GM23338 (cell line): ENCODE data around the gene ACOT13. TPM values are rescaled to one million over a fixed set of nuclear protein-coding genes. Genes with fewer than 3 reads are reported as not detected.

Source experiments
- ATAC-seq: fragments of 200-7000 bp; cut with Tn5 transposase; 3 replicates; pipeline ENCODE4 v1.9.1; 2020
- DNase-seq: peaks from one replicate; pipeline ENCODE4 v3.0.0-alpha.2; 2015; ENCODE audit warnings: low spot score
- H2AFZ ChIP-seq: fragments of 200-600 bp; sonication (generic); 2 replicates; pipeline ENCODE4 v1.8.0; 2016; ENCODE audit warnings: antibody characterized with exemption, mild to moderate bottlenecking, moderate library complexity
- H3F3A ChIP-seq: fragments of 200-600 bp; sonication (generic); replicated peaks from 2 replicates; pipeline ENCODE4 v1.8.0; 2017; ENCODE audit warnings: antibody characterized with exemption, mixed run types, low read depth
- H3K27ac ChIP-seq: fragments of 200-600 bp; sonication (generic); 2 replicates; pipeline ENCODE4 v1.6.1; 2016; ENCODE audit warnings: low read depth
- H3K27me3 ChIP-seq: fragments of 200-600 bp; sonication (generic); 2 replicates; pipeline ENCODE4 v1.8.0; 2016; ENCODE audit warnings: mild to moderate bottlenecking, mixed run types, moderate library complexity; ENCODE audit not compliant: insufficient read depth
- H3K36me3 ChIP-seq: fragments of 200-600 bp; sonication (generic); 2 replicates; pipeline ENCODE4 v1.8.0; 2016; ENCODE audit warnings: mild to moderate bottlenecking; ENCODE audit not compliant: insufficient read depth
- H3K4me1 ChIP-seq: fragments of 200-600 bp; sonication (generic); 2 replicates; pipeline ENCODE4 v1.8.0; 2016; ENCODE audit warnings: mild to moderate bottlenecking, moderate library complexity; ENCODE audit not compliant: insufficient read depth
- H3K4me2 ChIP-seq: fragments of 200-600 bp; sonication (generic); 2 replicates; pipeline ENCODE4 v1.7.1; 2017; ENCODE audit warnings: mixed run types
- H3K4me3 ChIP-seq: fragments of 200-600 bp; sonication (generic); 2 replicates; pipeline ENCODE4 v1.6.1; 2016; ENCODE audit warnings: mixed run types
- H3K79me2 ChIP-seq: fragments of 200-600 bp; sonication (generic); replicated peaks from 2 replicates; pipeline ENCODE4 v1.8.0; 2017; ENCODE audit warnings: mild to moderate bottlenecking; ENCODE audit not compliant: insufficient read depth
- H3K9me2 ChIP-seq: fragments of 200-600 bp; sonication (generic); 2 replicates; pipeline ENCODE4 v1.8.0; 2017; ENCODE audit not compliant: insufficient read depth
- H4K20me1 ChIP-seq: fragments of 200-600 bp; sonication (generic); replicated peaks from 2 replicates; pipeline ENCODE4 v1.8.0; 2017; ENCODE audit warnings: mild to moderate bottlenecking; ENCODE audit not compliant: insufficient read depth
- H3K27ac Mint-ChIP-seq: 2 replicates; pipeline ENCODE4 v1.8.0; 2020; ENCODE audit warnings: inconsistent platforms, mild to moderate bottlenecking, moderate library complexity, mixed read lengths
- H3K27me3 Mint-ChIP-seq: 3 replicates; pipeline ENCODE4 v1.8.0; 2022; ENCODE audit warnings: low read depth, mild to moderate bottlenecking, moderate library complexity, mixed read lengths, inconsistent platforms; ENCODE audit not compliant: insufficient read depth, poor library complexity
- H3K36me3 Mint-ChIP-seq: 3 replicates; pipeline ENCODE4 v1.8.0; 2021; ENCODE audit warnings: low read depth, mild to moderate bottlenecking, inconsistent platforms, moderate library complexity, mixed read lengths
- H3K4me1 Mint-ChIP-seq: 3 replicates; pipeline ENCODE4 v1.8.0; 2020; ENCODE audit warnings: mild to moderate bottlenecking, inconsistent platforms, mixed read lengths
- H3K4me3 Mint-ChIP-seq: 3 replicates; pipeline ENCODE4 v1.8.0; 2021; ENCODE audit warnings: moderate library complexity, mild to moderate bottlenecking, inconsistent platforms, mixed read lengths
- H3K9me3 Mint-ChIP-seq: 3 replicates; pipeline ENCODE4 v1.8.0; 2020; ENCODE audit warnings: moderate library complexity, mild to moderate bottlenecking, inconsistent platforms, mixed read lengths
- CREB1 ChIP-seq: fragments of 250-450 bp; sonication (Bioruptor Pico); IDR thresholded peaks from 2 replicates; pipeline ENCODE4 v1.5.0; 2020; ENCODE audit warnings: low read depth, mild to moderate bottlenecking, moderate library complexity
- ETS1 ChIP-seq: IDR thresholded peaks from 2 replicates; pipeline ENCODE4 v1.6.1; 2016; ENCODE audit warnings: antibody characterized with exemption
- EZH2 ChIP-seq: fragments of 200-600 bp; sonication (generic); IDR thresholded peaks from one replicate; pipeline ENCODE4 v1.8.0; 2017; ENCODE audit warnings: antibody characterized with exemption, mild to moderate bottlenecking, low read depth; ENCODE audit not compliant: unreplicated experiment
- EZH2phosphoT487 ChIP-seq: fragments of 200-600 bp; sonication (generic); IDR thresholded peaks from one replicate; pipeline ENCODE4 v1.8.1; 2018; ENCODE audit warnings: antibody characterized with exemption; ENCODE audit not compliant: unreplicated experiment
- JUNB ChIP-seq: IDR thresholded peaks from one replicate; pipeline ENCODE4 v1.6.1; 2016; ENCODE audit warnings: antibody characterized with exemption; ENCODE audit not compliant: unreplicated experiment
- NANOG ChIP-seq: IDR thresholded peaks from 2 replicates; pipeline ENCODE4 v1.6.1; 2016; ENCODE audit warnings: antibody characterized with exemption, borderline replicate concordance
- POLR2AphosphoS5 ChIP-seq: IDR thresholded peaks from 2 replicates; pipeline ENCODE4 v1.6.1; 2016; ENCODE audit warnings: antibody characterized with exemption, low read depth
- STAT1 ChIP-seq: IDR thresholded peaks from one replicate; pipeline ENCODE4 v1.6.1; 2016; ENCODE audit warnings: antibody characterized with exemption; ENCODE audit not compliant: unreplicated experiment
- ZNF114 ChIP-seq: fragments of 250-450 bp; sonication (Bioruptor Pico); IDR thresholded peaks from 2 replicates; pipeline ENCODE4 v1.5.0; 2020; ENCODE audit warnings: mild to moderate bottlenecking, moderate library complexity
- ZNF331 ChIP-seq: fragments of 250-450 bp; sonication (Bioruptor Pico); IDR thresholded peaks from 2 replicates; pipeline ENCODE4 v1.5.0; 2020; ENCODE audit warnings: low read depth, mild to moderate bottlenecking, moderate library complexity
- polyA plus RNA-seq: library from polyadenylated mRNA; unstranded; fragments of >200 nt; fragmentation: Nextera tagmentation; extraction: Ambion mirVana; gene quantifications from 2 replicates; pipeline ENCODE4 v1.2.1, GENCODE V29; 2016
- total RNA-seq: library from RNA; depleted of rRNA; stranded (reverse); fragments of >200 nt; shearing (Covaris generic); gene quantifications from 2 replicates; pipeline ENCODE4 v1.2.3, GENCODE V29; 2014
- TF ChIP-seq, protein P1 (sequence below), 2 experiments: fragments of 200-600 bp in 1 of 2; sonication (generic) in 1 of 2; conservative IDR thresholded peaks; 2 replicates each; pipeline versions ENCODE4 v1.5.1 to v1.6.1; 2016 to 2017; ENCODE audit warnings: antibody characterized with exemption in 2 of 2, low read depth in 2 of 2, mild to moderate bottlenecking in 2 of 2, moderate library complexity in 1 of 2
- TF ChIP-seq, protein P2 (sequence below): fragments of 250-450 bp; sonication (Bioruptor Pico); IDR thresholded peaks from 2 replicates; pipeline ENCODE4 v1.5.0; 2020; ENCODE audit warnings: mild to moderate bottlenecking, moderate library complexity
- TF ChIP-seq, protein P3 (sequence below): IDR thresholded peaks from one replicate; pipeline ENCODE4 v1.6.1; 2018; ENCODE audit warnings: antibody characterized with exemption; ENCODE audit not compliant: unreplicated experiment

ACOT13 gene
- total and polyA plus RNA-seq, 2 experiments from 2014 or later, result 17.8 to 175 TPM

DNA sequence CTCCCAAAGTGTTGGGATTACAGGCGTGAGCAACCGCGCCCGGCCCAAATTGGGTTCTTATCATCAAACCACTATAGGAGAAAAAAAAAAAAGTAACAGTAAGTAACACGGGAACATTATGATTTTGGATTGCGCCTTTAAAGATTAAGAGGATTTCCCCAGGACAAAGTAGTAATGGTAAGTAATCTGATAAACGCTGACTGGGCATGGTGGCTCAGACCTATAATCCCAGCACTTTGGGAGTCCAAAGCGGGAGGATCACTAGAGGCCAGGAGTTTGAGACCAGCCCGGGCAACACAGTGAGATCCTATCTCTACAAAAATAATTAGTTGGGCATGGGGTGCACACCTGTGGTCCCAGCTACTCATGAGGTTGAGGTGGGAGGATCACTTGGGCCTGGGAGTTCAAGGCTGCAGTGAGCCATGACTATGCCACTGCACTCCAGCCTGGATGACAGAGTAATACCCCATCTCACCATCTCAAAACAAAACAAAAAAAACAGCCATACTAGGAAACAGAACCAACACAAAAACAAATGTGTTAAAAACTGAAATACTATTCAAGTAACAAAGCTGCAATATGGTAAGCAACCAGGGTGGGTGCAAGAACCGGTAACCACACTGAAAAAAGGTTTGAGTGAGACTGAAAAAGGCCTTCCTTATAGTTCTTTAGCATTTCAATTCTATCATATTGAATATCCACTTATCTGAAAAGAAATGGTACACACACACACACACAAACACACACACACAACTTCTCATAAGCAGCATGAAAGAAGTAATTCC, 43.8 kb downstream of the ACOT13 start:
- Mint-ChIP-seq H3K4me1 (no peaks in the 10 kb centered on the region), H3K4me3 (no peak overlapping the region), H3K27ac (no peak overlapping the region), H3K27me3 (peaks cover 3% of the 10 kb centered on the region), H3K9me3 (no peaks in the 10 kb centered on the region), H3K36me3 (peaks cover 94% of the 10 kb centered on the region)
- Histone ChIP-seq H3K27ac (no peak overlapping the region), H3K4me2 (no peak overlapping the region), H3K36me3 (peaks cover 69% of the 10 kb centered on the region), H3K9me2 (no peaks in the 10 kb centered on the region), H3F3A (peaks cover 10% of the 10 kb centered on the region), H3K4me1 (no peaks in the 10 kb centered on the region), H3K79me2 (peaks cover 70% of the 10 kb centered on the region), H3K4me3 (no peak overlapping the region), H3K27me3 (no peaks in the 10 kb centered on the region), H4K20me1 (peaks cover 45% of the 10 kb centered on the region), H2AFZ (no peak overlapping the region)
- DNase-seq, result no peak
- TF ChIP-seq POLR2AphosphoS5 (no peak), EZH2phosphoT487 (no peak), JUNB (no peak), EZH2 (no peak), ETS1 (no peak), ZNF331 (CRISPR knock-in tag) (no peak), ZNF114 (no peak), CREB1 (CRISPR knock-in tag) (no peak), NANOG (no peak), STAT1 (no peak)
- TF ChIP-seq, protein P1, sequence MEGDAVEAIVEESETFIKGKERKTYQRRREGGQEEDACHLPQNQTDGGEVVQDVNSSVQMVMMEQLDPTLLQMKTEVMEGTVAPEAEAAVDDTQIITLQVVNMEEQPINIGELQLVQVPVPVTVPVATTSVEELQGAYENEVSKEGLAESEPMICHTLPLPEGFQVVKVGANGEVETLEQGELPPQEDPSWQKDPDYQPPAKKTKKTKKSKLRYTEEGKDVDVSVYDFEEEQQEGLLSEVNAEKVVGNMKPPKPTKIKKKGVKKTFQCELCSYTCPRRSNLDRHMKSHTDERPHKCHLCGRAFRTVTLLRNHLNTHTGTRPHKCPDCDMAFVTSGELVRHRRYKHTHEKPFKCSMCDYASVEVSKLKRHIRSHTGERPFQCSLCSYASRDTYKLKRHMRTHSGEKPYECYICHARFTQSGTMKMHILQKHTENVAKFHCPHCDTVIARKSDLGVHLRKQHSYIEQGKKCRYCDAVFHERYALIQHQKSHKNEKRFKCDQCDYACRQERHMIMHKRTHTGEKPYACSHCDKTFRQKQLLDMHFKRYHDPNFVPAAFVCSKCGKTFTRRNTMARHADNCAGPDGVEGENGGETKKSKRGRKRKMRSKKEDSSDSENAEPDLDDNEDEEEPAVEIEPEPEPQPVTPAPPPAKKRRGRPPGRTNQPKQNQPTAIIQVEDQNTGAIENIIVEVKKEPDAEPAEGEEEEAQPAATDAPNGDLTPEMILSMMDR (conservative IDR thresholded peaks at IDR 0.05; ENCODE audit: low read depth in 2 of 2), result no peak
- TF ChIP-seq, protein P2, sequence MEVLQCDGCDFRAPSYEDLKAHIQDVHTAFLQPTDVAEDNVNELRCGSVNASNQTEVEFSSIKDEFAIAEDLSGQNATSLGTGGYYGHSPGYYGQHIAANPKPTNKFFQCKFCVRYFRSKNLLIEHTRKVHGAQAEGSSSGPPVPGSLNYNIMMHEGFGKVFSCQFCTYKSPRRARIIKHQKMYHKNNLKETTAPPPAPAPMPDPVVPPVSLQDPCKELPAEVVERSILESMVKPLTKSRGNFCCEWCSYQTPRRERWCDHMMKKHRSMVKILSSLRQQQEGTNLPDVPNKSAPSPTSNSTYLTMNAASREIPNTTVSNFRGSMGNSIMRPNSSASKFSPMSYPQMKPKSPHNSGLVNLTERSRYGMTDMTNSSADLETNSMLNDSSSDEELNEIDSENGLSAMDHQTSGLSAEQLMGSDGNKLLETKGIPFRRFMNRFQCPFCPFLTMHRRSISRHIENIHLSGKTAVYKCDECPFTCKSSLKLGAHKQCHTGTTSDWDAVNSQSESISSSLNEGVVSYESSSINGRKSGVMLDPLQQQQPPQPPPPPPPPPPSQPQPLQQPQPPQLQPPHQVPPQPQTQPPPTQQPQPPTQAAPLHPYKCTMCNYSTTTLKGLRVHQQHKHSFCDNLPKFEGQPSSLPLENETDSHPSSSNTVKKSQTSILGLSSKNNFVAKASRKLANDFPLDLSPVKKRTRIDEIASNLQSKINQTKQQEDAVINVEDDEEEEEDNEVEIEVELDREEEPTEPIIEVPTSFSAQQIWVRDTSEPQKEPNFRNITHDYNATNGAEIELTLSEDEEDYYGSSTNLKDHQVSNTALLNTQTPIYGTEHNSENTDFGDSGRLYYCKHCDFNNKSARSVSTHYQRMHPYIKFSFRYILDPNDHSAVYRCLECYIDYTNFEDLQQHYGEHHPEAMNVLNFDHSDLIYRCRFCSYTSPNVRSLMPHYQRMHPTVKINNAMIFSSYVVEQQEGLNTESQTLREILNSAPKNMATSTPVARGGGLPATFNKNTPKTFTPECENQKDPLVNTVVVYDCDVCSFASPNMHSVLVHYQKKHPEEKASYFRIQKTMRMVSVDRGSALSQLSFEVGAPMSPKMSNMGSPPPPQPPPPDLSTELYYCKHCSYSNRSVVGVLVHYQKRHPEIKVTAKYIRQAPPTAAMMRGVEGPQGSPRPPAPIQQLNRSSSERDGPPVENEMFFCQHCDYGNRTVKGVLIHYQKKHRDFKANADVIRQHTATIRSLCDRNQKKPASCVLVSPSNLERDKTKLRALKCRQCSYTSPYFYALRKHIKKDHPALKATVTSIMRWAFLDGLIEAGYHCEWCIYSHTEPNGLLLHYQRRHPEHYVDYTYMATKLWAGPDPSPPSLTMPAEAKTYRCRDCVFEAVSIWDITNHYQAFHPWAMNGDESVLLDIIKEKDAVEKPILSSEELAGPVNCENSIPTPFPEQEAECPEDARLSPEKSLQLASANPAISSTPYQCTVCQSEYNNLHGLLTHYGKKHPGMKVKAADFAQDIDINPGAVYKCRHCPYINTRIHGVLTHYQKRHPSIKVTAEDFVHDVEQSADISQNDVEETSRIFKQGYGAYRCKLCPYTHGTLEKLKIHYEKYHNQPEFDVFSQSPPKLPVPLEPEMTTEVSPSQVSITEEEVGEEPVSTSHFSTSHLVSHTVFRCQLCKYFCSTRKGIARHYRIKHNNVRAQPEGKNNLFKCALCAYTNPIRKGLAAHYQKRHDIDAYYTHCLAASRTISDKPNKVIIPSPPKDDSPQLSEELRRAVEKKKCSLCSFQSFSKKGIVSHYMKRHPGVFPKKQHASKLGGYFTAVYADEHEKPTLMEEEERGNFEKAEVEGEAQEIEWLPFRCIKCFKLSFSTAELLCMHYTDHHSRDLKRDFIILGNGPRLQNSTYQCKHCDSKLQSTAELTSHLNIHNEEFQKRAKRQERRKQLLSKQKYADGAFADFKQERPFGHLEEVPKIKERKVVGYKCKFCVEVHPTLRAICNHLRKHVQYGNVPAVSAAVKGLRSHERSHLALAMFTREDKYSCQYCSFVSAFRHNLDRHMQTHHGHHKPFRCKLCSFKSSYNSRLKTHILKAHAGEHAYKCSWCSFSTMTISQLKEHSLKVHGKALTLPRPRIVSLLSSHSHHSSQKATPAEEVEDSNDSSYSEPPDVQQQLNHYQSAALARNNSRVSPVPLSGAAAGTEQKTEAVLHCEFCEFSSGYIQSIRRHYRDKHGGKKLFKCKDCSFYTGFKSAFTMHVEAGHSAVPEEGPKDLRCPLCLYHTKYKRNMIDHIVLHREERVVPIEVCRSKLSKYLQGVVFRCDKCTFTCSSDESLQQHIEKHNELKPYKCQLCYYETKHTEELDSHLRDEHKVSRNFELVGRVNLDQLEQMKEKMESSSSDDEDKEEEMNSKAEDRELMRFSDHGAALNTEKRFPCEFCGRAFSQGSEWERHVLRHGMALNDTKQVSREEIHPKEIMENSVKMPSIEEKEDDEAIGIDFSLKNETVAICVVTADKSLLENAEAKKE, result no peak
- TF ChIP-seq, protein P3, sequence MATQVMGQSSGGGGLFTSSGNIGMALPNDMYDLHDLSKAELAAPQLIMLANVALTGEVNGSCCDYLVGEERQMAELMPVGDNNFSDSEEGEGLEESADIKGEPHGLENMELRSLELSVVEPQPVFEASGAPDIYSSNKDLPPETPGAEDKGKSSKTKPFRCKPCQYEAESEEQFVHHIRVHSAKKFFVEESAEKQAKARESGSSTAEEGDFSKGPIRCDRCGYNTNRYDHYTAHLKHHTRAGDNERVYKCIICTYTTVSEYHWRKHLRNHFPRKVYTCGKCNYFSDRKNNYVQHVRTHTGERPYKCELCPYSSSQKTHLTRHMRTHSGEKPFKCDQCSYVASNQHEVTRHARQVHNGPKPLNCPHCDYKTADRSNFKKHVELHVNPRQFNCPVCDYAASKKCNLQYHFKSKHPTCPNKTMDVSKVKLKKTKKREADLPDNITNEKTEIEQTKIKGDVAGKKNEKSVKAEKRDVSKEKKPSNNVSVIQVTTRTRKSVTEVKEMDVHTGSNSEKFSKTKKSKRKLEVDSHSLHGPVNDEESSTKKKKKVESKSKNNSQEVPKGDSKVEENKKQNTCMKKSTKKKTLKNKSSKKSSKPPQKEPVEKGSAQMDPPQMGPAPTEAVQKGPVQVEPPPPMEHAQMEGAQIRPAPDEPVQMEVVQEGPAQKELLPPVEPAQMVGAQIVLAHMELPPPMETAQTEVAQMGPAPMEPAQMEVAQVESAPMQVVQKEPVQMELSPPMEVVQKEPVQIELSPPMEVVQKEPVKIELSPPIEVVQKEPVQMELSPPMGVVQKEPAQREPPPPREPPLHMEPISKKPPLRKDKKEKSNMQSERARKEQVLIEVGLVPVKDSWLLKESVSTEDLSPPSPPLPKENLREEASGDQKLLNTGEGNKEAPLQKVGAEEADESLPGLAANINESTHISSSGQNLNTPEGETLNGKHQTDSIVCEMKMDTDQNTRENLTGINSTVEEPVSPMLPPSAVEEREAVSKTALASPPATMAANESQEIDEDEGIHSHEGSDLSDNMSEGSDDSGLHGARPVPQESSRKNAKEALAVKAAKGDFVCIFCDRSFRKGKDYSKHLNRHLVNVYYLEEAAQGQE, result no peak
- ATAC-seq, result no peak
